Measurements from ENCODE around the gene LAMA4.

The LAMA4 gene

DNA sequence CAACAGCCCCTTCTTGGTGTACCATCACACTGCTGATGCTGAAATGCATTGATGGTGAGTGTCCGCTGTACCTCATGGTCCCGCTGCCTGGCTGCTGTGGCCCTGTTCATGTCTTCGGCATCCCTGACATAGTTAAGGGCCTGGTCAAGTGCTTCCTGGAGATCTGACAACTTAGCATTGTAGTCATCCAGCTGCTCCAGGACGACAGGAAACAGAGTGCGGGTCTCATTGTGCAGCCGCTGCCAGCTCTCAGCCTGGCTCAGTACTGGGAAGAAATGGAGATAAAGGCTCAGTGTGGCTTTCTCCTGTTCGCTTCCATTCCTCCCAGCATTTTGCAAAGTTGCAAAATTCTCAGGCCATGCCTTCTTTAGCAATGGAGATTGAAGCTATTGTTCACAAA is 81.8 kb downstream of the LAMA4 start:
- H3K36me3 ChIP-seq (ENCODE audit: control insufficient read depth, insufficient read depth, low read length), result no peaks in the 10 kb centered on the region
- H3K4me3 ChIP-seq (ENCODE audit: low read depth, low read length), result no peak overlapping the region
- no peaks in the 10 kb centered on the region for H3K9me3 ChIP-seq (ENCODE audit: control insufficient read depth, insufficient read depth, low read length)
- H3K9ac ChIP-seq (ENCODE audit: low read depth, low read length), result no peak overlapping the region
- no peaks in the 10 kb centered on the region for H3K4me1 ChIP-seq (ENCODE audit: control insufficient read depth, insufficient read depth, low read length)
- no peaks in the 10 kb centered on the region for H3K27me3 ChIP-seq (ENCODE audit: control insufficient read depth, insufficient read depth, low read length)

DNA sequence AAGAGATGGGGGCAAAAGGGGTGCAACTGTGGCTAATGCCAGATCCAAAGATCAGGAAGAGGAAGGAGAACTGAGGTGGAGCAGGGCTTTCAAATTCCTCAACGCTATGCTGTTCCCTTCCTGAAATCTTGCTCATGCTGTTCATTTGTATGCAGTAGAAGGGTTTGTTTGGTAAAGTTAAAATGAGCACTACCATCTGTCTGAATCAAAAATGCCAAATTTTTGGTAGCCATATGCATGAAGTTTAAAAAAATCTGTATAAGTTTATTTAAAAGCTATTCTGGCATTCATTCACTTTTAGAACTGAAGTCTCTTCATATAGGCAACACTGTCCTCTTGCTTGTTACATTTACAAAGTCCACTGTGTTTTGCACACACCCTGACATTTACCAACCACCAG is 84.8 kb downstream of the LAMA4 start:
- Histone ChIP-seq H3K27me3 (ENCODE audit: control insufficient read depth, insufficient read depth, low read length) (no peaks in the 10 kb centered on the region), H3K4me1 (ENCODE audit: control insufficient read depth, insufficient read depth, low read length) (no peaks in the 10 kb centered on the region), H3K9me3 (ENCODE audit: control insufficient read depth, insufficient read depth, low read length) (no peaks in the 10 kb centered on the region), H3K9ac (ENCODE audit: low read depth, low read length) (no peak overlapping the region), H3K36me3 (ENCODE audit: control insufficient read depth, insufficient read depth, low read length) (no peaks in the 10 kb centered on the region), H3K4me3 (ENCODE audit: low read depth, low read length) (no peak overlapping the region)

DNA sequence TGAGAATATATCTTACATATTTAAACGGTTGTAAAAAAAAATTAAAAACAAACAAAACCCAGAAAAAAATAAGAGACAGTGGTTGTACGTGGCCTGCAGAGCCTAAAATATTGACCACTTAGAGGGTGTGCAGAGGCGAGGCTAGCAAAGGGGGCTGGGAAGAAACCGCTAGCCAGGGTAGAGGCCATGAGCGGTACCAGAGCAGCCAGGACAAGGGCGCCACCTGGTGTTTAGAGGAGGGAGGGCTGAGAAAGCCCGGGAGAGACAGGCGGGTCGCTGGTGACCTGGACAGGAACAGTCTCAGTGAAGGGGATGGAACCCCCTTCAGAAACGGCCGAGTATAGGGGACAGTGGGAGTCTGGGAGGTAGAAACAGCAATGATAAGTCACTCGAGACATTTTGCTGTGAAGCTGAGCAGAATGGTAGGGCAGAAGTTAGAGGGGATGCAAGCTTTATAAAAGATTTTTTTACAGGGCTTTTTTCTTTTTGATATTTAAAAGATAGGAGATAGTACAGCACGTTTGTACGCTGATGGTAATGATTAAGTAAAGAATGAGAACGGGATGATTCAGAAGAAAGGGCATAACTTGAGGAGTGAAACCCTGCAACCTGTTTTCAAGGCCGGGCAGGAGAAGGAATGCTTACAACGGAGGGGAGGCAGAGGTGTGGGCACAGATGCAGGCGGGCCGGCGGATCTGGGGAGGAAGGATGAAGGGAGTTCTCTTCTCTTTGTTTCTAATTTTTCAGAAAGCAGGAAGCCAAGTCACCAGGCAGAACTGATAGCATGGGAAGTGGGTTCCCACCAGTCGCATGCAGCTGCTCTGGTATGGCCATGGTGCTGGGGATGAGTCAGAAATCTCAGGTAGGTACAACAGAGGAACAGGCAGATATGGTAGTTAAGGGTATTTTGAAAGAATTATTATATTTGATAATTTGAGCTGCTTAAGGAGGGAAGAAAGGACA is 90.8 kb downstream of the LAMA4 start:
- Histone ChIP-seq H3K36me3 (ENCODE audit: control insufficient read depth, insufficient read depth, low read length) (no peaks in the 10 kb centered on the region), H3K9me3 (ENCODE audit: control insufficient read depth, insufficient read depth, low read length) (no peaks in the 10 kb centered on the region), H3K9ac (ENCODE audit: low read depth, low read length) (no peak overlapping the region), H3K27me3 (ENCODE audit: control insufficient read depth, insufficient read depth, low read length) (no peaks in the 10 kb centered on the region), H3K4me1 (ENCODE audit: control insufficient read depth, insufficient read depth, low read length) (no peaks in the 10 kb centered on the region), H3K4me3 (ENCODE audit: low read depth, low read length) (no peak overlapping the region)

DNA sequence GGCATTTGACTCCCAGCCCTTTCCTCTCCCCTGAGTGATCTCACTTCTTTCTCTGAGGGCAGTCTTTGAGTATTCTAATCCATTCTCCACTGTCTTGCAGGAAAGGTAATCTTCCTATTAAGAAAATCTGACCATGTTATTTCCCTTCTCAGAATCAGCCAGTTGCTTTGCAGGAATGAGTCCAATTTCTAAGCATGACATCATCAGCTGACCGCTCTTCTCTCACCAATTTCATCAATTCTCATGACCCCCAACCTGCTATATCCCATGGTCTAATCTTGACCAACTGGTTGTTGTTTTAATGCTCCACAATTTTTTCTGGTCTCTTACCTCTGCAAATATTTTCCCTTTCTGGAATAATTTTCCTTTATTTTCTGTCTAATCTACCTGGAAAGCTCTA is 93.6 kb downstream of the LAMA4 start:
- Histone ChIP-seq H3K9me3 (ENCODE audit: control insufficient read depth, insufficient read depth, low read length) (no peaks in the 10 kb centered on the region), H3K9ac (ENCODE audit: low read depth, low read length) (no peak overlapping the region), H3K27me3 (ENCODE audit: control insufficient read depth, insufficient read depth, low read length) (no peaks in the 10 kb centered on the region), H3K4me1 (ENCODE audit: control insufficient read depth, insufficient read depth, low read length) (peaks cover 2% of the 10 kb centered on the region), H3K36me3 (ENCODE audit: control insufficient read depth, insufficient read depth, low read length) (no peaks in the 10 kb centered on the region), H3K4me3 (ENCODE audit: low read depth, low read length) (no peak overlapping the region)

DNA sequence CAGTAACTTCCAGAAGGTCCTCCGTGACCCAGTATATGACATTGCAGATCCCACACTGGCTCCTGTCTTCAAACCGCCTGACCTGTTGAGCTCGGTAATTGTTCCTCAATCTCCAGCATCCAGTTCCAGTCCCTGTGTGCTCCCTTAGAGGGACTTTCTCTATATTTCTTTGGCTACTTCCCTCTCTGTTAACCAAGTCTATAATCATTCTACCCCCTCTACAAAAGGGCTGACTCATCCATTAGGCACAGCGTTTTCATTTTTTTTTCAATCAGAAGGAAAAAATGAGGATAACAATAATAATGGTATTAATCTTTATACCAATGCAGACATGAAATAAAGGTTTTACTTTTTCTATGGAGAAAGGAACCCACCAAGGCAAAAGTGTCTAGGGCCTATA is 97.7 kb downstream of the LAMA4 start:
- peaks cover 3% of the 10 kb centered on the region for H3K4me1 ChIP-seq (ENCODE audit: control insufficient read depth, insufficient read depth, low read length)
- no peak overlapping the region for H3K9ac ChIP-seq (ENCODE audit: low read depth, low read length)
- H3K36me3 ChIP-seq (ENCODE audit: control insufficient read depth, insufficient read depth, low read length), result no peaks in the 10 kb centered on the region
- no peaks in the 10 kb centered on the region for H3K9me3 ChIP-seq (ENCODE audit: control insufficient read depth, insufficient read depth, low read length)
- H3K27me3 ChIP-seq (ENCODE audit: control insufficient read depth, insufficient read depth, low read length), result no peaks in the 10 kb centered on the region
- H3K4me3 ChIP-seq (ENCODE audit: low read depth, low read length), result no peak overlapping the region

DNA sequence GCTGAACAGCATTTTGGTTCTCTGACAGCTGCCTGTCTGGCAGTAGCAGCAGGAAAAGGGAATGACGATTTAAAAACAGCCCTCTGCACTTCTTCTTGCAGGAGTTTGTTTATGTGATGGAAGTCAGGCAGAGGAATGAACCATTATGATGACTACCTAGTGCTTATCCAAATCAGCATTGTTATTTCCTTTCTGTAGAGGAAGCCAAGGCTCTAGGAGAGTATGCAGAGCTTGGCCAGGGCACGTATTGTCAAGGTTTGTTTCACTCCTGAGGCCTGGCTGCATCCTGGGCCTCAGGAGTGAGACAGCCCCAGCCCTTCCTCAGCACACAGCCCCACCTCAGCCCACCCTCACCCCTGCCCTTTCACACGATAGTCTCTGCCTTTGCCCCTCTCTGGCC is 98.5 kb downstream of the LAMA4 start:
- no peak overlapping the region for H3K4me3 ChIP-seq (ENCODE audit: low read depth, low read length)
- peaks cover 3% of the 10 kb centered on the region for H3K4me1 ChIP-seq (ENCODE audit: control insufficient read depth, insufficient read depth, low read length)
- H3K9ac ChIP-seq (ENCODE audit: low read depth, low read length), result no peak overlapping the region
- H3K9me3 ChIP-seq (ENCODE audit: control insufficient read depth, insufficient read depth, low read length), result no peaks in the 10 kb centered on the region
- H3K36me3 ChIP-seq (ENCODE audit: control insufficient read depth, insufficient read depth, low read length), result no peaks in the 10 kb centered on the region
- no peaks in the 10 kb centered on the region for H3K27me3 ChIP-seq (ENCODE audit: control insufficient read depth, insufficient read depth, low read length)

DNA sequence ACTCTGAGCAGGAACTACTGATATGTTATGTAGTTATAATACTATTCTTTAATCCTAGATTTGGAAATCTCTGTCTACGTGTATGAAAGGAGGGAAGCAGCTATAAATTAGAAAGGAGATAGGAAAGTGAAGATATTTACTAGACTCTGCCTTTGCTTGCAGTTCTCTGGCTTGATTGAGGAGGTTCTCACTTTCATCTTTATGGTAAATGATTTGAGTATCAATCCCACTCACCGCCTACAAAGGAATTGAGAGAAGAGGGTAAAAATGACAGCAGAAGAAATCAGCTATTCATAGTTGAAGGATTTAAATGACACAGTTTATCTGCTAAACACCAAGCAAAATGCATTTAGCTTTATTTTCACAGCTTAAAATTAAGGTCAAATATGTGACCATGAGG is 99.7 kb downstream of the LAMA4 start:
- Histone ChIP-seq H3K9ac (ENCODE audit: low read depth, low read length) (no peak overlapping the region), H3K9me3 (ENCODE audit: control insufficient read depth, insufficient read depth, low read length) (no peaks in the 10 kb centered on the region), H3K4me3 (ENCODE audit: low read depth, low read length) (no peak overlapping the region), H3K4me1 (ENCODE audit: control insufficient read depth, insufficient read depth, low read length) (peaks cover 3% of the 10 kb centered on the region), H3K27me3 (ENCODE audit: control insufficient read depth, insufficient read depth, low read length) (no peaks in the 10 kb centered on the region), H3K36me3 (ENCODE audit: control insufficient read depth, insufficient read depth, low read length) (no peaks in the 10 kb centered on the region)

DNA sequence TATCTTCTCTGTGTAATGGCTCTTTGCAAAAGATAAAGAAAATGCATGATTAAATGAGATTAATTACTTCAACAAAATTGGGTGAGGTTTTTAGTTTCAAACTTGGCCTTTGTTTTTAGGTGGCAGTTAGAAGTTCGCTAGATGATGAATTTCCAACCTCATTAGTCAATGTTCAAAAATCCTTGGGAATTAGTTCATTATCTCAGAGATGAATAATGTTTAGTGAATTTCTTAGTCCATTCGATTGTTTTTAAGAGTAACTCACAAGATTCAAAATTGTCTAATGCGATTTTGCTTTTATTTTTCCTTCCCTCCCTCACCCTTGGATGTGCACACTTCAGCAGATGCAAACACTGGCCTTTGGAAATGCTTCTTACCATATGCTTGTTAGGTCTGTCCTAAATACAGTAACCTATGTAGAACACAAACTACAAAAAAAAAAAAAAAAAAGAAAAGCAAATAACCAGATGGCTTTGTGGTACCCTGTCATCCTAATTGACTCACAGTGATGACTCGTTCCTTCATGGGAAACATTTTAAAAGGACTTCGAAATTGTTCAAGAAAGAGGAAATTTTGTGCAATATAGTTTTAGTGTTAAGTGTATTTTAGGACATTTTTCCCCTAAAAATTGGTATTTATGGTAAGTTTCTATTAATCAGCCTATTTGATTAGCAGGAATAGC is 100.3 kb downstream of the LAMA4 start:
- Histone ChIP-seq H3K4me1 (ENCODE audit: control insufficient read depth, insufficient read depth, low read length) (peaks cover 3% of the 10 kb centered on the region), H3K27me3 (ENCODE audit: control insufficient read depth, insufficient read depth, low read length) (no peaks in the 10 kb centered on the region), H3K9me3 (ENCODE audit: control insufficient read depth, insufficient read depth, low read length) (no peaks in the 10 kb centered on the region), H3K36me3 (ENCODE audit: control insufficient read depth, insufficient read depth, low read length) (no peaks in the 10 kb centered on the region), H3K4me3 (ENCODE audit: low read depth, low read length) (no peak overlapping the region), H3K9ac (ENCODE audit: low read depth, low read length) (no peak overlapping the region)

DNA sequence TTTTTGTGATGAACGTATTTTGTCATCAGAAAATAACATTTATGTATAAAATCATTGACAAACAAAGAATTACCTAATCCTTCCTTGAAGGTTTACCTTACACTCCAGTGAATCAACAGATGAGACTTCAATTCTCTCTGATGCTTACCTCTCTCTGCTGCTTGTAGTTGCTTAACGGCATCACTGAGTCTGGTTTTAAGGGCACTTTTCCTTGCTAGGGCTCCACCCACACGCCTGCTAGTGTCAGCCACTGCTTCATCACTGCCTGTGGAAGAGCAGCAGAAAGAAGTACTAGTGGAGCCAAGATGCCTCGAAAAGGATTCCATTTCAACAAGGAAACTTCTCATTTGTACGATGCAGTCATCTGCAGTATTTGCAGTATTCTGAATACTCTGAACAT is 104.0 kb downstream of the LAMA4 start:
- H3K9ac ChIP-seq (ENCODE audit: low read depth, low read length), result no peak overlapping the region
- no peaks in the 10 kb centered on the region for H3K4me1 ChIP-seq (ENCODE audit: control insufficient read depth, insufficient read depth, low read length)
- no peak overlapping the region for H3K4me3 ChIP-seq (ENCODE audit: low read depth, low read length)
- H3K27me3 ChIP-seq (ENCODE audit: control insufficient read depth, insufficient read depth, low read length), result no peaks in the 10 kb centered on the region
- H3K36me3 ChIP-seq (ENCODE audit: control insufficient read depth, insufficient read depth, low read length), result no peaks in the 10 kb centered on the region
- H3K9me3 ChIP-seq (ENCODE audit: control insufficient read depth, insufficient read depth, low read length), result no peaks in the 10 kb centered on the region

DNA sequence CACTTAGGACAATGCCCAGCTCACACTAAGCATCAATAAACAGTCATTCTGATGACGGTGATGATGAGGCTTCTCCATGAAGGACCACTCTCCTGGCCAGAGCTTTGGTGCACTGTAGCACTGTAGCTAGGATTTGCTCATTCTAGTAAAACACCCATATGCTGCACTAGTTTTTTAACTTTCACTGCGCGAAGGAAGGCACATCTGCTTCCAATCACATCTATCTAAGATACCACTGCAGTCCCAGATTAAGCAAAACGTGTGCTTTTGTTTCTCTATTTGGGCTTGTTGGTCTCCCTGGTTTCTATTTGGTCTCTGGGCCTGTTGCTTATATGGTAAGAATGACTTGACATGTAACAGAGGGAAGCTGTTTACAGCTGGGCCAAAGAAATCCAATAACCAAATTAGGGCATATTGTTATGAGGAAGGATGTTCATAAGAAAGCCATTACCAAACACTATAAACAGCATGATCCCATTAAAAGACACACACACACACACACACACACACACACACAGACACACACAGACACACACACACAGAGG is 104.6 kb downstream of the LAMA4 start:
- no peaks in the 10 kb centered on the region for H3K27me3 ChIP-seq (ENCODE audit: control insufficient read depth, insufficient read depth, low read length)
- no peaks in the 10 kb centered on the region for H3K4me1 ChIP-seq (ENCODE audit: control insufficient read depth, insufficient read depth, low read length)
- H3K9me3 ChIP-seq (ENCODE audit: control insufficient read depth, insufficient read depth, low read length), result no peaks in the 10 kb centered on the region
- H3K4me3 ChIP-seq (ENCODE audit: low read depth, low read length), result no peak overlapping the region
- no peaks in the 10 kb centered on the region for H3K36me3 ChIP-seq (ENCODE audit: control insufficient read depth, insufficient read depth, low read length)
- H3K9ac ChIP-seq (ENCODE audit: low read depth, low read length), result no peak overlapping the region

DNA sequence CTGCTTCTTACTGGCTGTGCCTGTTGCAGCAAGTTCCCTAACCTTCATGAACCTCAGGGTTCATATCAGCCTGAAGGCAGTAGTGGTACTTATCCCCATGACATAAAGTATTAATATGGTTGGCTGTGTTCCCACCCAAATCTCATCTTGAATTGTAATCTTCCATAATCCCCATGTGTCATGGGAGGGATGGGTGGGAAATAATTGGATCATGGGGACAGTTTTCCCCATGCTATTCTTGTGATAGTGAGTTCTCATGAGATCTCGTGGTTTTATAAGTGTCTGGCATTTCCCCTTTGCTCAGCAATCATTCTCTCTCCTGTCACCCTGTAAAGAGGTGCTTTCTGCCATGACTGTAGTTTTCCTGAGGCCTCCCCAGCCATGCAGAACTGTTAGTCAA is 105.1 kb downstream of the LAMA4 start:
- H3K36me3 ChIP-seq (ENCODE audit: control insufficient read depth, insufficient read depth, low read length), result no peaks in the 10 kb centered on the region
- H3K9me3 ChIP-seq (ENCODE audit: control insufficient read depth, insufficient read depth, low read length), result no peaks in the 10 kb centered on the region
- no peak overlapping the region for H3K4me3 ChIP-seq (ENCODE audit: low read depth, low read length)
- no peak overlapping the region for H3K9ac ChIP-seq (ENCODE audit: low read depth, low read length)
- H3K4me1 ChIP-seq (ENCODE audit: control insufficient read depth, insufficient read depth, low read length), result no peaks in the 10 kb centered on the region
- H3K27me3 ChIP-seq (ENCODE audit: control insufficient read depth, insufficient read depth, low read length), result no peaks in the 10 kb centered on the region

DNA sequence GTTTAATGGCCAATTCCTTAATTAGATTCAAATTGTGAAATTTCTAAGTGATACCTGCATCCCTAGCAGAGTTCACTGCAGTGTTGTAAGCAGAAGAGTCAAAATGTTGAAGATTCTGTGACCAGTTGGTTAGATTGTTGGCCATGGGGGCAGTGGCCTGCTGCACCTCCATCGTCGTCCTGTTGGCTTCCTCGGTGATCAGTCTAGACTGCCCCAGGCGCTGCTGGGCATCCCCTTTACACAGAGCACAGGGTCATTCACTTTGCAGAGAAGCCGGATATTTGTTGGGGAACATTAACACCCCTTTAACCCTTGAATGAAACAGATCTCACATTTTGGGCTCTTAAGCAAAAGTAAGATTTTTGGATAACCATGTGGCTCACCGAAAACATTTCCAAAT is 106.3 kb downstream of the LAMA4 start:
- Histone ChIP-seq H3K4me1 (ENCODE audit: control insufficient read depth, insufficient read depth, low read length) (no peaks in the 10 kb centered on the region), H3K4me3 (ENCODE audit: low read depth, low read length) (no peak overlapping the region), H3K36me3 (ENCODE audit: control insufficient read depth, insufficient read depth, low read length) (no peaks in the 10 kb centered on the region), H3K9ac (ENCODE audit: low read depth, low read length) (no peak overlapping the region), H3K9me3 (ENCODE audit: control insufficient read depth, insufficient read depth, low read length) (no peaks in the 10 kb centered on the region), H3K27me3 (ENCODE audit: control insufficient read depth, insufficient read depth, low read length) (no peaks in the 10 kb centered on the region)
